Measurements from ENCODE around the gene PTPN14. TPM values are rescaled to one million over a fixed set of nuclear protein-coding genes. Genes with fewer than 3 reads are reported as not detected.
A peak's percentile ranks its signal among the peaks of the same experiment; 100 is the strongest.

The PTPN14 gene
- polyA plus RNA-seq, 4 donors, result 34.1 to 39.7 (median 37.5) TPM

DNA sequence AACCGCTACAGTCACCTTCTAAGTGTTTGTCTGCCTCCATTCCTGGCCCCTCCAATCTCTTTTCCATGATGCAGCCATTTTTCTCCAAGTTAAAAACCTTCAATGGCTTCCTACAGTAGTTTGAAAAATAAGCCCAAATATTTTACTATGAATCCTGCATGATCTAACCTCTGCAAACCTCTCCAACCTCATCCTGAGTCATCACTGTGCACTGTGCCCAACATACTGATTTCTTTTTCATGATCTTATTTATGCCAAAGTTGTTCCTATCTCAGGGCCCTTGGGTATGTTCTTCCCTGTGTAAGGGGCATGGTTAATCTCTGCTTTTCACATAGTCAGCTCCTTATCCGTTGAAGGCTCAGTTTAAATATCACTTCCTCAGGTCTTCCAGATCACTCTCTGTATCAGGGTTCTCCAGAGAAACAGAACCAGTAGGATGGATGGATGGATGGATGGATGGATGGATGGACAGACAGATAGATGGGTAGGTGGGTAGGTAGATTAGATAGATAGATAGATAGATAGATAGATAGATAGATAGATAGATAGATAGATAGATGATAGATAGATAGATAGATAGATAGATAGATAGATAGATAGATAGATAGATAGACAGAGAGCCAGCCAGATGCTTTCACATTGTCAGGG lies 18.1 kb upstream of the PTPN14 start:
- DNase-seq (ENCODE audit: low read depth in 4 of 4, low spot score in 3 of 4), result no peak

DNA sequence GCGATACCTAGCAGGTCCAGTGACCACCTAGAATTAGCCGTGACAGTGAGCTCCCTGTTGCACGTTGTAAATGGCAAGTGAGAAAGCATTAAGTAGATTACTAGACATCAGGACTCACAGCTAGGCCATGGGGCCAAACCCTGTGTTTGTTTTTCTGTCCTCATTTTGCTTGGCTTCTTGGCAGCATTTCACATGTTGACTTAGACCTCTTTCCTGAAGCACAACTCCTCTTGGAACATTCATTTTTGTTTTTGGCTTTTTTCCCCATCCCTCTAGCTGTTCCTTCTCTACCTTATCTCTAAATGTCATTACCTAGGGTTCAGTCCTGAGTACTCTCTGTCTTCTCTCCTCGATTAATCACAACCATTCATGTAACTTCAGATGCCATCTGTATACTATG lies 16.9 kb upstream of the PTPN14 start:
- no peak for DNase-seq (ENCODE audit: low read depth in 4 of 4, low spot score in 3 of 4)

DNA sequence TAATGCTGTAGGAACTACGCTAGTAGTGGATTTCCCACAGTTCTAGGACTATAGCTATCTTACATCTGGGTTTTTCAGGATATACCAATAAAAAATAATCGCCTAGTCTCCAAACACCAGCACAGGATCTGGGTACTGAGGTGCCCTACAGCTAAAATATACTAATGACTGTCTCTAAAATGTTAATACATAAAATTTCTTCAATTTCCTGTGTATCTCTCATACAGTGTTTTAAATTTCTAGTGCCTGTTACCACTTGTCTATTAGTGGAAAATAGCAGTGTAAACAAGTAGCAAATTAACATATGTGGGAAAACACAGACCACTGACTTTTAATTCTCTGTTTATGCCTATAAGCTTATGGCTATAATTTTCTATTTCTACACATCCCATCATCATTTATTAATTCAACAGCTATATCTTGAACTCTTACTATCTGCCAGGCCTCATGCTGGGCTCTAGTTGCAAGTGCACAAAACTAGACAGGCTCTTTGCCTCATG lies 16.1 kb upstream of the PTPN14 start:
- DNase-seq (ENCODE audit: low read depth in 4 of 4, low spot score in 3 of 4), result no peak

DNA sequence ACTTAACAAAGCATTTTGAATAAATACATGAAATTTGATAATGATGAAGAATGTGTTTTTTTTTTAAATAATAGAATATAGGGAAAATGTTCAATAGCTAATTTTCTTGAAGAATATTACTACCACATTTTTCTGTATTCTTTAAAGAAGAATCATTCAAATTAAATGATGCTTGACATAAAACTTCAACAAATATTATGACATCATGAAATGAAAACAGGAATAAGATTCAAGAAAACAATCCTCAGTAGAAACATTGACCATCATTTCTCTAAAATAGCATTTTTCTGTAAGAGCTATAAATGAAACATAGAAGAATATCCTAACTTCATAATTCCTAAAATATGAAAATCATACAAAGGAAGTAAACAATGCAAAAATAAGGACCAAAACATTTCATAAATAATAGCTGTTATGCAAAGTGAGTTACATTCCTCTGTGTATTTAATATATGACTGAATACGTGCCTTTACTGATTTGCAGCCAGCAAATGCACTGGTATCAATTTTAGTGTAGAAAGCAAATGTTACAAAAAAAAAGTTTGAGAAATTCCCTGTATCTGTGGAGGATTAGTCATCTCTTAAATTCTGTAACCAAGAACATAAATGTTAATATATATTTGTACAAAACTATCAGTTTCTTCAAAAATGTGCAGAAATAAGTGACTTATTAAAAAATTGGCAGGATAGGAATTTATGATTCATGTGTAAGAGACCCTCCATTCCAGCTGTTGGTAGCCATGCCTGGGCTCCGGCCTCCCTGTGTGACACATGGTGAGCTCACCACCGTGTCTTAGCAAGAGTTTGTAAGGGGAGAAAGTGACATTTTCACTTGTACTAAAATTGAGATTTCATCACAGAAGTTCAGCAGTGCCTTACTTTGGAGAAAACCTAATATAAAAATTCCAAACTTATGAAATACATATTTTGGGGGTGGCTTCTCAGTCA lies 15.0 kb upstream of the PTPN14 start:
- no peak for DNase-seq (ENCODE audit: low read depth in 4 of 4, low spot score in 3 of 4)

DNA sequence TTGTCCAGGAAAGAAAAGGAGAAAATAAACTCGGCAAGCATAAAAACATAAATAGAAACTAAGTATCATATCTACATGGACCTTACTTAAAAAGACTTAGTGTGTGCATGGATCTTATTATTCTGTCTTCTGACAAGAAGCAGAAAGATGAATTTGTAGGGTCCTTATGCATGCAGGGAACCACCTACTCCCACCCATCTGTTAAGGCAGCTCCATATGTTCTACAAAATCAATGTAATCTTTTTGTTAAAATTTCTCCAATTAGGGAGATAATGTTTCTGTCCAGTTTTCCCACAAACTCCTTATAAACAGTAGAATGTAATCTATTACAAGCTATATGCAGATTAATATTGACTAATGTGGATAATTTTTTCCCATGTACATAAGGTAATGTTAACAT lies 13.9 kb upstream of the PTPN14 start:
- no peak for DNase-seq (ENCODE audit: low read depth in 4 of 4, low spot score in 3 of 4)

DNA sequence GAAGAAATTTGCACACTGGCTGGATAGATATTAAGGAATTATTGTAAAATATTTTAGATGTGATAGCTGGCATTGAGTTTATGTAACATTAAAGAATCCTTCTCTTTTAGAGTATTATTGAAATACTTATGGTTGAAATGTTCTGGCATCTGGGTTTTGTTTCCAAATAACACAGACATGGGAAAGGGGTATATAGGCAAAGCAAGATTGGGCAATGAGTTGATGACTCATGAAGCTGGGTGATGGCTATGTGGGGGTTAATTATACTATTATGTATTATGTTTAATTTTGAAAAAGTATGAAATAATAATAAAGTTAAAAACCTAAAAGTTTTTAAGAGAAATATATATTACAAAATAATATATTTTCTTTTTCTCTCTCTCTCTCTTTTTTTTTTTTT lies 12.5 kb upstream of the PTPN14 start:
- DNase-seq (ENCODE audit: low read depth in 4 of 4, low spot score in 3 of 4), result no peak

DNA sequence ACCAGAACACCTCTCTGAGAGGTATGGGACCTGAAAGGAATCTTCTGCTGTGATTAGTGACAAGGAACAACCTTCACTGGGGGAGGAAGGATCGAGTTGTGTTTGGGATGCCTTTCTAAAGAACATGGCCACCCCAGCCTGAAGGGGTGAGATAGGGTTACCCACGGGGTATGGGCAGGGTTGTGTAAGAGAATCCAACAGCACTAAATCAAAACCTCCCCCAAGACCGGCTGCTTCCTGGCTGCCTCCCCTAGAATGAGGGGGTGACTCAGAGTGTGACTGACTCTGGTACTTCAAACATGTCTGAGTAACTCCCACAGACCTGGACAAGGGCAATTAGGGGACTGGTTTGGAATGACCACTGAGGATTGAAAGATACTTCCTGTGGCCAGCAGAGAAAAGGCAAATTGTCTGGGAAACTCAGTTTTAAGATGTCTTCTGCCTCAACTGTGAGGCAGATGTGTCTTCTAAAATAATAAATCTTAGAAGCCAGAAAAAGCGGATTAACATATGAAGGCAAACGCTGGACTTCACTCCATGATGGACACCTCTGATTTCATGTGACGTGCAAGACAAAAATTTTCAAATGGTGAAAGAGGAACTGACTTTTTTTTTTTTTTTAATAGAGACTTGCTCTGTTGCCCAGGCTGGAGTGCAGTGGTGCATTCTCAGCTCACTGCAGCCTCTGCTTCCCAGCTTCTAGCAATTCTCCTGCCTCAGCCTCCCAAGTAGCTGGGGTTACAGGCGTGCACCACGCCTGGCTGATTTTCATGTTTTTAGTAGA lies 6.7 kb upstream of the PTPN14 start:
- DNase-seq (ENCODE audit: low read depth in 4 of 4, low spot score in 3 of 4), result peak in 2 of 4 donors; percentile 70 to 71

DNA sequence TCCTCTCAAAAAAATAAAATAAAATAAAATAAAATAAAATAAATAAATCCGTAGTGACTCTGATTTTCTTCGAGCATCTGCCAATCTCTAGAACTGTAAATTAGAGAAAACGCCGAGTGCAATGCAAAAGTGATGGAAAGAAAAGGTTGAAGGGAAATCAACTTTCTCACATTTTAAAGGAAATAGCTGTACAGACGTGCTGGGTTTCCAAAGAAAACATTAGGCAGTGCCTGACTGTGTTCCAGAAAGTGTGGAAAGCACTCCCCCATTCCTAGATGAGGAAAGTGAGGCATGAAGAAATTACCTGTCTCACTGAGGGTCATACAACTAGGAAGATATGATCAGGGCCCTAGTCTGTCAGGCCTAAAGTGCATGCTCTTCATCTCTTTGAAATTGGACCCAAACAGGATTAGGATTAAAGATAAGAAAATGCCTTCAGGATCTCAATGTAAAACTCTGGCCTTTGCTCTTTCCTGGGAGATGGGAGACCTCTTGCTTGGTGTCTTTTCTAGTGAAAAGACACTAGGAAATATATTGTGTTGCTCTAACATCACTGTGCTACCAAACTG lies 1.8 kb upstream of the PTPN14 start:
- no peak for DNase-seq (ENCODE audit: low read depth in 4 of 4, low spot score in 3 of 4)

DNA sequence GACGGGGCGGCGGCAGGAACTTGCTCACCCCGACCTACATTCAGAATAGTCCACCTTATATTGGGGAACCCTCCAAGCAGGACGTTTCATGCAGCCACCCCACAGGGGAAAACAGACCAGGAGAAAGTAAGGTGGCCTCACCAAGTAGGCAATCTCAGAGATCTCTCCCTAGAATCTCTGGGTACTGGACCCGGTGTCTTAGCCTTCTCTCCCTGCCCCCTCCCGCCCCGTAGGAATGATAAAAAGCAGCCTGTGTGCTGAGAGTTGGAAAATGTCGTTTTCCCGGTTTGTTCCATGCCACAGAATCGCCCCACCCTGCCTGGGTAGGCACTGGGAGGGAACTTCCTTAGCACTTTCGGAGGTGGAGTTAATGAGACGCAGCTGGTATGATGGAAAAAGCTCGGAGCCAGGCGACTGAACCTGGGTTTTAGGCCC lies 789 bp upstream of the PTPN14 start:
- DNase-seq (ENCODE audit: low read depth in 4 of 4, low spot score in 3 of 4), result peak; percentile 62 to 81 (median 73)

DNA sequence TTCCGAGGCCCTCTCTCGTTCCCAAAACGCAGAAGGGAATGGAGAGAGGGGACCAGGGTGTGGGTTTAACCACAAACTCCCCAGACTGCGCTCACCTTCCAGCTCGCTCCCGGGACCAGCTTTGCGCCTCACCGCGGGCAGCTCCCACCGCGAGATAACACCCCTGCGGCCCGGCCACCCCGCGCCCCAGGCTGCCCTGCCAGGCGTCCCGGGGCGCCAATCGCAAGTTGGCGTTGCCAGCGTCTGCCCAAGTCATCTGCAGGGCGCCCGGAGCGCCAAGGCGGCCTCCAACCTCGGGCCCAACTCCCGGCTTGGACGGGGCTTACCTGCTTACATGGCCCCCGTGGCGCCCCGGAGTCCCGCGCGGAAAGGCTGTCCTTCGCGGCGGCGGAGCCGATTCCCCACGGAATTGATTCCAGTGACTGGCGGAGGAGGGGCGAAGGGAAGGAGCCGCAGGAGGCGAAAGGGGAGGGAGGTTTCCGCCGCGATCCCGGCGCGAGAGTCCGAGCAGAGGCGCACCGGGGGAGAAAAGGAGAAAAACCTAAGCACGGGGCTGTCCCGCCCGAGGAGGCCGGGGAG lies 456 bp downstream of the PTPN14 start:
- DNase-seq (ENCODE audit: low read depth in 4 of 4, low spot score in 3 of 4), result peak in 1 of 4 donors; percentile 47

DNA sequence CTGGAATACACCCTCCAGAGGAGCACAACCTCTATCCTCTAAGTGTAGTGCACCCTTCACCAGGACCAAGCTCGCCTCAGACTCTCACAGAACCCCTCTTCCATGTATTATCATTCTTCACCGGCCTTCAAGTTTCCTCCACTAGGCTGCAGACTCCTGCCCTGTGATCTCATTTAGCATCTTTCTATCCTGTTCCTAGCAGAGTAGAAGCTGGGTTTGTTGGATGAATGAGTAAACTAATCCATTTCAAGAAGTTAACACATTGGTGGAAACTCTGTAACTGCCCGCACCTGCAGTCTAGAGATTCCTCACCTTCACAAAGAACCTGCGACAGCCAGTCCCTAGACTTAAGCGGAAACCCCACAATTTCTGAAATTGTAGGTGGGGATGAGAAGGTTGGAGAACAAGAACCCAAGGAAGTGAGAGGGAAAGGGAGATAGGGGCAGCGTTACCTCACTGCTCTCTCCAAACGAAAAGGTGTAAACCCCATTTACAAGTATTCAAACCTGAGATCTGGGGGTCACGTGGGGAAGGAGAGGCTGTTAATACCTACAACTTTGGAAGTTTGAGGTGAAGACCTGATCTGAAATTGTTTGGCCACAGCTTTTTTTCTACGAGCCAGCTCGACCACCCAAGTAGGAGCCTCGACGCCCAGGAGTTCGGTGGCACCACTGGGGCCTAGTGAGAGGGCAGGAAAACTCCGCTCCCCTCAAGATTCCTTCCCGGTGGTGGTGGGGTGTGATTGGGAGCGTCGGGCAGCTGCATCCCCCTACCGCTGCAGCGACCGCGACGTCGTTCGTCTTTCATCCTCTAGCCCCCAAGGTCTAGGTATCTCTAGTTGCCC lies 1.2 kb downstream of the PTPN14 start:
- DNase-seq (ENCODE audit: low read depth in 4 of 4, low spot score in 3 of 4), result no peak

DNA sequence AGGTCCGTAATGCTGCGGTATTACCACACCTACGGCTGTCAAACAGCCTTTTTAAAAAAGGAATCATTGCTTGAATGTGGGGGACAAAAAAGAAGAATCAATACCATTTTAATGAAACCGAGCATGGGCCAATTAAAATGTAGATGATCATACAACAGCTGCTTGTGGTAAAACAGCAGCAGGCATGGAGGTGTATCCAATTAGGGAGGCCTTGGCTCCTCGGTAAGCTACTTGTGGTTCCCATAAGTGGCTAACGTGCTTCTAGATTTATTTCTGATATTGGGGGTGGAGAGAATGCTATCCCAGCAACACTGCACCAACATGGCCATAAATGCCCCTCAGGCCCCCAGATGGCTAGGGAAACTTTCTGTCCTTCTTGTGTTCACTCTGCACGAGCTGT lies 1.8 kb downstream of the PTPN14 start:
- DNase-seq (ENCODE audit: low read depth in 4 of 4, low spot score in 3 of 4), result no peak

DNA sequence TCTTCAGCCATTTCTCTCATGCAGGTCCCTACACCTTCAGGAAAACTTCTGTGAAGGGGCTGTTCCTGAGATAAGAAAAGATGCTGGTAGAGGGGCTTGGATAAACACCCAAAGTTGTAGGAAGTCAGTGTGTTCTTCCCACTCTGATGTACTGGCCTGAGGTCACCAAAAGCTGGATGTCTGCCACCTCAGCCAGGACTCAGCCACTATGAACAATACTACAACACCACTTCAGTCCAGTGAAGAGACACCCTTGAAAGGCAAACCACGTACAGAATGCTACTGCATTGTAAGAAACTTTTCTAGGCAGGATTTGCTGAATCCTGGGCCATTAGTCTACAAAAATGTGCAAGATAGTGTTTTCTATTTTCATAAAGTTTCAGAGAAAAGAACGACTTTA lies 2.4 kb downstream of the PTPN14 start:
- no peak for DNase-seq (ENCODE audit: low read depth in 4 of 4, low spot score in 3 of 4)

DNA sequence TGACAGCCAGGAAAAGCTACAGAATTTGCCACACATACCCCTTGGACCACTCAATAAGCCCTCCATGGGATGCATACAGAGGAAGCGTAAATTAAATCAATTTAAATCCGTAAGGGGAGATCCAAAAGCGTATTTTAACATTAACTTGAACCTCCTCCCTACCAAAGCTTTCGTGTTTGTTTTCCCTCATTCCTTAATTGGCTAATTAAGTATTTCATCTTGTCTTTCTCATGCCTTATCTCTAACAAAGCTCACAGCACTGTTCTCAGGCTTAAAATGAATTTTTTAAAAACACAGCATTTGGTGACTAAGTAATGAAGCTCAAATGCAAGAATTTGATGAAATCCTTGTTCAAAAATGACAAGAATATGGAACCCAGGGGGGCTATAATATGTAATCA lies 3.1 kb downstream of the PTPN14 start:
- DNase-seq (ENCODE audit: low read depth in 4 of 4, low spot score in 3 of 4), result no peak

DNA sequence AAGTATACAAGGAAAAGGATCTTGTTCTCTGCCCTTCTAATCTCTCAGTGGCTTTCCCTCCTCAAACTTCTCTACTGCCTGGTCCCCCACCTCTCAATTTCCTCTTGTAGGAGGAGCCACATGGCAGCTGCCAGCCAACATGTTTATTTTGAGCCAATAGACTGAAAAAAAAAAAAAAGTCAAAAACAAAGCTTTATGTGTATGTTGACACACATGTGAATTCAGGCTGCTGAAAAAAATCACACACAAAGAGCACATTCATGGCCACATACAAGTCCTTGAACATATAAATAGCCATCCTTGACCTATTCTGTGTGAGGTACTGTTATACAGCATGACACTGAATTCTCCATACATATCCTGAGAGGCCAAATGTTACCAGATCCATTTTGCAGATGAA lies 3.7 kb downstream of the PTPN14 start:
- DNase-seq (ENCODE audit: low read depth in 4 of 4, low spot score in 3 of 4), result no peak

DNA sequence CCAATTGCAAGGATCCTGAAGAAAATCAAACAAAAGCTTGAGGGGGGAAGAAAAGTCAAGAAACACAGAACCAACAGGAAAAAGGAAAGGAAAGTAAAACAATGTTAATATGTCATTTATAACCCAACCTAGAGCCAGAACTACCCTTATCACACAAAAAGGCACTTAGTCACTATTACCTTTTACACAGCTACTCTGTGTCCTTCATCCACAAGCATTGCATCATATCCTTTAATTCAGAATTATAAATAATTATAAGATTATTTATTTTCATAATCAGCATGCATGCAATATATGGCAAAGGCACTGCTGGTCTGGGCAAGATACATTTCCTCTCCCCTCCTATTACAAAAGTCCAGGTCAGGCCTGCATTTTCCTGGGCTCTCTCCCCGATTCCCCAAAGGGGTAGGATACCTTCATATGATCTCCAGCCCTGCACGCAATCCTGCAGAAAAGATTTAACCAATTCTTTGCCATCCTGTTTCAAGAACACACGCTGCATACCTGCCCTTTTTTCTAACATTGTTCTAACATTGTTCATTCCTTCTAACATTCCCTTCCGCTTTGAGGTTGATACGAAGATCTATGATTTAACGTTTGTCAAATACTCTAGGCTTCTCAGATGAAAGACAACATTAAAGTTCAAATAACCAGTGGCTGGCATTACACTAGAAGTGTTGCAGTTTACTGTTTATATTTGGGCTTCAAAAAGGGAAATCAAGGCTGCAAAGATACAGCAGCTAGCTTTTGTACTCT lies 4.3 kb downstream of the PTPN14 start:
- DNase-seq (ENCODE audit: low read depth in 4 of 4, low spot score in 3 of 4), result no peak

DNA sequence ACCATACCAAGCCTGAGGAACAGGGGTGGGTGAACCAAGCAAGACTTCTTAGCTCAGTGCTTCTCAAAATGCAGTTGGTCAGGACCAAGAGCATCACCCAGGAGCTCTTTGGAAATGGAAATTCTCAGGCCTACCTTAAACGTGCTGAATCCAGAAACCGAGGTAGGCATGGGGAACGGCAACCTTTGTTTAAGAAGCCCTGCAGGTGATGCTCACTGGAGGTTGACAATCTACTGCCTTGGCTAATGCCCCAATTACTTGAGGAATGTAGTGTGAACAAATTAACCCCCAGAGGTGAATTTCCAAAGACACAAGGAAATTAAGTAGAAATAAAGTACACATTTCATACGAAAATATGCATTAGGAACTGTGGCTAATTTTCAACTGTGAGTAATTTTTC lies 5.3 kb downstream of the PTPN14 start:
- DNase-seq (ENCODE audit: low read depth in 4 of 4, low spot score in 3 of 4), result no peak

DNA sequence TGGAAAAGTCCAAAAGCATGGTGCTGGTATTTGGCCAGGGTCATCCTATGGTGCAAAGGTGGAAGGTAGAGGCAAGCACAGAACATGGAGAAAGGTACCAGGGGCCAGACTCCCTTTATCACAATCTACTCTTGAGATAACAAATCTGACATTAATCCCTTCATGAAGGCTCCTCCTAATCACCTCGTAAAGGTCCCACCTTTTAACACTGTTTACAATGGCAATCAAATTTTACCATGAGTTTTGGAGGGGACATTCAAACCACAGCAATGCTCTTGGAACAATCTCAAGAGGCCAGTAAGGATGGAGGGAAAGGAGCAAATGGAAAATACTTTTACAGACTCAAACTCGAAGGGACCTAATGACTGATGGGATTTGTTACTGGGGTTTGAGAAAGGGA lies 6.1 kb downstream of the PTPN14 start:
- DNase-seq (ENCODE audit: low read depth in 4 of 4, low spot score in 3 of 4), result no peak

DNA sequence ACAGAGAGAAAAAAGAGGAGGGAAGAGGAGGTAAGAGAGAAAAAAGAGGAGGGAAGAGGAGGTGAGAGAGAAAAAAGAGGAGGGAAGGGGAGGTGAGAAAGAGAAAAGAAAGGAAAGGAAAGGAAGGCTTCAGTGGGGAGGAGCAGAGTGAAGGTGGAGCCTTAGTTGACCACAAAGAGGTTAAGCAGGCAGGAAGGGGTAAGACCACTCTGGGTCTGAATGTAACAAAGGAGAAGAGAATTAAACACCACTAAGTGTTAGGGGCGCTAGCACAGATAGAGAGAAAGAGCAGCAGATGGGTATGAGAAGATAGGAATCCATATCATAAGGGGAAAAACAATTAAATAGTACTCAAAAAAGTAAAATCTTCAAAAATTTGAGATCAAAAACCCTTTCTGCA lies 6.6 kb downstream of the PTPN14 start:
- DNase-seq (ENCODE audit: low read depth in 4 of 4, low spot score in 3 of 4), result no peak
